ENCODE data around the gene ZNF414.

The ZNF414 gene

GRCh38 chr19:8490873-8491272 lies 23.1 kb downstream of the ZNF414 start:
- H3K9me3 ChIP-seq (replicated peaks; ENCODE audit: insufficient read depth, low read length): no peaks in the 10 kb centered on the region
- peaks cover 9% of the 10 kb centered on the region for H3K36me3 ChIP-seq (replicated peaks; ENCODE audit: insufficient read depth, low read length)
- no peaks in the 10 kb centered on the region for H3F3A ChIP-seq (ENCODE audit: insufficient read depth, low read length)
- peaks cover 6% of the 10 kb centered on the region; the same call in 1 of the 2 replicates for H3K79me2 ChIP-seq (ENCODE audit: low read length)
- TF ChIP-seq EZH2 (optimal IDR thresholded peaks at IDR 0.05; ENCODE audit: low read depth, low read length): no peak
- no peak for TF ChIP-seq EZH2phosphoT487 (IDR thresholded peaks at IDR 0.05; ENCODE audit: low read length)
- TF ChIP-seq CTCF (IDR thresholded peaks at IDR 0.05; ENCODE audit: low read length): no peak
- no peak for DNase-seq
- H3K4me1 ChIP-seq (ENCODE audit: low read length): no peaks in the 10 kb centered on the region
- H4K20me1 ChIP-seq (ENCODE audit: insufficient read depth, low read length): no peaks in the 10 kb centered on the region
- no peaks in the 10 kb centered on the region for H3K27me3 ChIP-seq (replicated peaks; ENCODE audit: insufficient read depth, low read length)
- no peak overlapping the region for H2AFZ ChIP-seq (ENCODE audit: low read length)
- H3K4me2 ChIP-seq (ENCODE audit: low read depth, low read length): no peak overlapping the region
- no peak overlapping the region for H3K4me3 ChIP-seq (ENCODE audit: low read length)
- no peak overlapping the region for H3K27ac ChIP-seq (ENCODE audit: low read length)
- no peak overlapping the region for H3K9ac ChIP-seq (ENCODE audit: low read length)
- H3K9me2 ChIP-seq (replicated peaks; ENCODE audit: insufficient read depth, low read length): no peaks in the 10 kb centered on the region

GRCh38 chr19:8490395-8490760 lies 23.6 kb downstream of the ZNF414 start:
- Histone ChIP-seq H3F3A (ENCODE audit: insufficient read depth, low read length) (no peaks in the 10 kb centered on the region), H3K27ac (ENCODE audit: low read length) (no peak overlapping the region), H3K79me2 (ENCODE audit: low read length) (peaks cover 9% of the 10 kb centered on the region; the same call in 1 of the 2 replicates), H3K4me3 (ENCODE audit: low read length) (no peak overlapping the region), H3K4me1 (ENCODE audit: low read length) (no peaks in the 10 kb centered on the region), H3K4me2 (ENCODE audit: low read depth, low read length) (no peak overlapping the region), H3K9me3 (replicated peaks; ENCODE audit: insufficient read depth, low read length) (no peaks in the 10 kb centered on the region), H2AFZ (ENCODE audit: low read length) (no peak overlapping the region), H4K20me1 (ENCODE audit: insufficient read depth, low read length) (no peaks in the 10 kb centered on the region), H3K36me3 (replicated peaks; ENCODE audit: insufficient read depth, low read length) (peaks cover 14% of the 10 kb centered on the region), H3K27me3 (replicated peaks; ENCODE audit: insufficient read depth, low read length) (no peaks in the 10 kb centered on the region), H3K9ac (ENCODE audit: low read length) (no peak overlapping the region), H3K9me2 (replicated peaks; ENCODE audit: insufficient read depth, low read length) (no peaks in the 10 kb centered on the region)
- TF ChIP-seq EZH2 (optimal IDR thresholded peaks at IDR 0.05; ENCODE audit: low read depth, low read length) (no peak), EZH2phosphoT487 (IDR thresholded peaks at IDR 0.05; ENCODE audit: low read length) (no peak), CTCF (IDR thresholded peaks at IDR 0.05; ENCODE audit: low read length) (no peak)
- DNase-seq: no peak

- H3K36me3 ChIP-seq (replicated peaks; ENCODE audit: insufficient read depth, low read length): peaks cover 16% of the 10 kb centered on the region
- H4K20me1 ChIP-seq (ENCODE audit: insufficient read depth, low read length): no peaks in the 10 kb centered on the region
- no peak for DNase-seq
- no peak overlapping the region for H3K4me3 ChIP-seq (ENCODE audit: low read length)
- H2AFZ ChIP-seq (ENCODE audit: low read length): no peak overlapping the region
- H3K4me2 ChIP-seq (ENCODE audit: low read depth, low read length): no peak overlapping the region
- H3K27me3 ChIP-seq (replicated peaks; ENCODE audit: insufficient read depth, low read length): no peaks in the 10 kb centered on the region
- no peak overlapping the region for H3K9ac ChIP-seq (ENCODE audit: low read length)
- no peaks in the 10 kb centered on the region for H3K9me2 ChIP-seq (replicated peaks; ENCODE audit: insufficient read depth, low read length)
- no peaks in the 10 kb centered on the region for H3F3A ChIP-seq (ENCODE audit: insufficient read depth, low read length)
- no peaks in the 10 kb centered on the region for H3K4me1 ChIP-seq (ENCODE audit: low read length)
- H3K9me3 ChIP-seq (replicated peaks; ENCODE audit: insufficient read depth, low read length): no peaks in the 10 kb centered on the region
- peaks cover 9% of the 10 kb centered on the region; the same call in 1 of the 2 replicates for H3K79me2 ChIP-seq (ENCODE audit: low read length)
- H3K27ac ChIP-seq (ENCODE audit: low read length): no peak overlapping the region
- TF ChIP-seq EZH2 (optimal IDR thresholded peaks at IDR 0.05; ENCODE audit: low read depth, low read length) (no peak), CTCF (IDR thresholded peaks at IDR 0.05; ENCODE audit: low read length) (no peak), EZH2phosphoT487 (IDR thresholded peaks at IDR 0.05; ENCODE audit: low read length) (no peak)
Measured at GRCh38 chr19:8489561-8490394, 24.2 kb downstream of the ZNF414 start.

All from MM.1S (cell line).